ENCODE results near the gene ICAM5.
"Not testable (repeated sequence)": the region's sequence is repeated elsewhere in the genome, so short reads cannot be mapped to it uniquely, and the experiment has no call there.

ICAM5 gene

GRCh38 chr19:10279737-10280442, 9.9 kb upstream of the ICAM5 start:
- DNase-seq (ENCODE audit: low read depth): no peak
- no peak overlapping the region for H3K4me3 ChIP-seq (ENCODE audit: low read length)
- TF ChIP-seq CTCF (conservative IDR thresholded peaks at IDR 0.05; ENCODE audit: low read depth, low read length): no peak

GRCh38 chr19:10282043-10282442, 7.7 kb upstream of the ICAM5 start:
- not testable (repeated sequence) for DNase-seq (ENCODE audit: low read depth); H3K4me3 ChIP-seq (ENCODE audit: low read length)

- H3K4me3 ChIP-seq (ENCODE audit: low read length): no peak overlapping the region
- no peak for DNase-seq (ENCODE audit: low read depth)
- TF ChIP-seq CTCF (conservative IDR thresholded peaks at IDR 0.05; ENCODE audit: low read depth, low read length): no peak
These were observed 6.3 kb upstream of the ICAM5 start for GRCh38 chr19:10283301-10284064.

GRCh38 chr19:10284065-10284959, 5.4 kb upstream of the ICAM5 start:
- H3K4me3 ChIP-seq (ENCODE audit: low read length): no peak overlapping the region
- TF ChIP-seq CTCF (conservative IDR thresholded peaks at IDR 0.05; ENCODE audit: low read depth, low read length): no peak
- DNase-seq (ENCODE audit: low read depth): no peak

GRCh38 chr19:10284960-10285278, 4.8 kb upstream of the ICAM5 start:
- no peak for TF ChIP-seq CTCF (conservative IDR thresholded peaks at IDR 0.05; ENCODE audit: low read depth, low read length)
- H3K4me3 ChIP-seq (ENCODE audit: low read length): no peak overlapping the region
- no peak for DNase-seq (ENCODE audit: low read depth)

GRCh38 chr19:10285393-10285792, 4.4 kb upstream of the ICAM5 start:
- no peak overlapping the region for H3K4me3 ChIP-seq (ENCODE audit: low read length)
- no peak for TF ChIP-seq CTCF (conservative IDR thresholded peaks at IDR 0.05; ENCODE audit: low read depth, low read length)
- no peak for DNase-seq (ENCODE audit: low read depth)

Measured in retinal pigment epithelial cell (primary cell).